GM18870 (cell line): ENCODE results near the gene CDK7.
"Not testable (repeated sequence)": the region's sequence is repeated elsewhere in the genome, so short reads cannot be mapped to it uniquely, and the experiment has no call there.

ENCODE experiments used
- ATAC-seq: cut with Tn5 transposase; IDR thresholded peaks from one replicate; pipeline ENCODE4 v1.9.1; 2021; ENCODE audit warnings: moderate library complexity; ENCODE audit not compliant: unreplicated experiment

The CDK7 gene

DNA sequence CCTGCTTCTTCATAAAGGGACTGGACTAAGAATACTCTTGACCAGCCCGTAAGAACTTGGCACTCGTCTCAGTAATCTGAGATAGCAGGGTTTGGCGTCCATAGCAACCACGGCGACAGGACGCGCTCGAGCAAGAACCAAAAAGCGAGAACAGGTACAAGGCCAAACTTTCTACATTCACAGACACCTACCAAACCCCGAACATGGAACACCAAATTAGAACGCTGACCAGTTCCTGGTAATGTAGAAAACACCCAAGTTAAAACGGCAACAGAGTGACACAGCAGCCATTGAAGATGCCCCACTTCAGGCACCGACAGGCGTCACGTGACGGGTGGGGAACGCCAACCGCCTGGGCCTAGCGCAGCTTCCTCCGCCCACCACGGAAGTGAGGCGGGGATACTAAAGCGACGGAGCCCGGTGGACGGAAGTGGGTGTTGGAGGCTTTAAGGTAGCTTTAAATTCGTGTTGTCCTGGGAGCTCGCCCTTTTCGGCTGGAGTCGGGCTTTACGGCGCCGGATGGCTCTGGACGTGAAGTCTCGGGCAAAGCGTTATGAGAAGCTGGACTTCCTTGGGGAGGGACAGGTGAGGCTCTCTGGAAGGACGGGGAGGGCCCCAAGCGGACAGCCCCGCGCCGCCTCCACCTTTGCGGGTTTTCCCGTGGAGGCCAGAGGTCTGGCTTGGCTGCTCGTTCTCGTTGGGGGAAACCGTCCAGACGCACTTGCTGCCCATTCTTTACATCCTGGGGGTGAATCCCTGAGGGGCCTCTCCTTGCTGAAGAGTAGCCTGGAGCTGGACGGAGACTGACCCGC lies at the start of gene CDK7:
Gene CDK7, plus strand, starts transcription at position 430 of the 812 bp plus-strand sequence. Its CDS starts 90 bp downstream, at position 520.
- ATAC-seq, result peak; percentile 94

DNA sequence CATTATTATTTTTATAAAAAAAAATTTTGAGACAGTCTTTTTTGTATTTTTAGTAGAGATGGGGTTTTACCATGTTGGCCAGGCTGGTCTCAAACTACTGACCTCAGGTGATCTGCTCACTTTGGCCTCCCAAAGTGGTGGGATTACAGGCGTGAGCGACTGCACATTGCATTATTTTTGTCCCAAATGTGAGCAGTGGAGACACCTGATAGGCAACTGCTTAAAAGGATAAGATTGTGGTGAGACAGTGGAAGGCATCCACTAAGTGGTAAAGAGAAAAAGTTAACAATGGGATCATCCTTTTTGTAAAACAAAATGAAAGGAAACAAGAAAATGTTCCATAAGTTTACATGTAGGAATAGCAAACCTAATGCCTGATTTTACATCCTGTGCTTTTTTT lies 47.3 kb upstream of the CDK7 start:
- no peak for ATAC-seq

DNA sequence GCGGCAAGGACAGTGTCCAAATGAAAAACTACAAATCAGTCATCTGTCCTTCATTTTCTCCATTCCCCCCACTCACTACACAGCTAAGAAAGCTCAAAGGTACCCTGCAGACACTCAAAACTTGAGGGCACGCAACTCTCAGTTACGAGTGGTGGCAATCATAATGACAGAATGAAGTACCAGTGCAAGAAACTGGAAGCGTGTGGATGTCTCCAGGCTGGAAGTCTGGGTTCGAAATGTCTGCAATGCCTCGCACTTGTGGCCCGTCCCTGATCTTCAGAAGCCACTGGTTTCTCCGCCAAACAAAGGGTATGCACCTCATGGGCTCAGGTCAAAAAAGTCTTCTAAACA lies 45.9 kb upstream of the CDK7 start:
- no peak for ATAC-seq

DNA sequence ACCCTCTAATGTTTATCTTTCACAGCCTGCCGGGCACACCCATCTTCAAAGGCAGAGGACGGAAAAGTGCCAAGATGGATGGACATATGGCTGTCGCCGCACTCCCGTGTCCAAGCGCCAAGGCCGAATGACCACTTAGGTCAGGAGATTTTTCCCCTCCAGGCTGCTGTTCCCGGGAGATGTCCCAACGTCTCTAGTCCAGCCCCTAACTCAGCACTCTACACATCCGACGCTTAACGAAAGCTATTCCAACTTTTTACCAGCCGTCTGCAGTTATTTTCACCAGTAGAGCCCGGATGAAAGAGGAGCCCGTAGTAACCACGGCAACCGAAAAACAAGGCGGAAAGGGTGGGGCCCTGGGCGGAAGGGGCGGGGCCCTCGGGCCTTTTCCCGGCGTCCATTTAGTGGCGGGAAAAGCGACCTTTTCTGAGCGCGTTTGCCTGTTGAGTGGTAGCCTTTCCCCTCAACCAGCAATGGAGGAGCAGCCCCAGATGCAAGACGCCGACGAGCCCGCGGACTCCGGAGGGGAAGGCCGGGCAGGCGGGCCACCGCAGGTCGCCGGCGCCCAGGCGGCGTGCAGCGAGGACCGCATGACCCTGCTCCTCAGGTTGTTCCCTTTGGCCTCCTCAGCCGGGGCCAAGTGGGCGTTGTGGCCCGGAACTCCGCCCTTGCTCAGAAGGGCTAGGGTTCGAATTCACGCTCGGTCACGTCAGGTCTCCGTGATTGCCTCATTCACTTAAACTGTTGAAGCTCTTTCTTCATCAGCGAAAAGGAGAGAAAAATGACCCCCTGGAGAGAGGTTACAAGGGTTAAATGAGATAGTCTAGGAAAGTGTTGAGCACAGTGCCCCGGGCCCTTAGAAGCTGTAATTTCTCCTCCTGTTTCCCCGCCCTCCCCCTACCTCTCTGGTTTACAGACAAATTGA lies 45.3 kb upstream of the CDK7 start, which contains the start of gene CENPH:
Gene CENPH, plus strand, starts transcription at position 422 of the 925 bp plus-strand sequence. Its CDS starts 52 bp downstream, at position 474.
- ATAC-seq, result peak; percentile 81

DNA sequence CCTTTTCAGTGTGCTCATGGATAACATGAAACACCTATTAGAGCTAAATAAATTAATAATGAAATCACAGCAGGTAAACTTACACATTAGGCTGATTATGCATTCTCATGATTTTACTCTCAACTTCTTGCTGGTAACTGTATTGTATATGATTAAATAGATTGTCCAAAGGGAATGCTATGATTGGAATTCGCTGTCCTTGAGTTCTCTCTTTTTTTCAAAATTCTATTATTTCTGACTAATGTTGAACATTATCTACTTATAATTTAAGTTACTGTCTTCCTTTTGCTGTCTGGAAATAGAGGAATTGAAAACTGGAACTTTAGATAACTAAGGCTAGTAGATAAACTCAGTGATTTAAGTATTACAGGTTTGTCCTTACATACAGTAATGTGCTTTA lies 32.2 kb upstream of the CDK7 start:
- ATAC-seq, result no peak

DNA sequence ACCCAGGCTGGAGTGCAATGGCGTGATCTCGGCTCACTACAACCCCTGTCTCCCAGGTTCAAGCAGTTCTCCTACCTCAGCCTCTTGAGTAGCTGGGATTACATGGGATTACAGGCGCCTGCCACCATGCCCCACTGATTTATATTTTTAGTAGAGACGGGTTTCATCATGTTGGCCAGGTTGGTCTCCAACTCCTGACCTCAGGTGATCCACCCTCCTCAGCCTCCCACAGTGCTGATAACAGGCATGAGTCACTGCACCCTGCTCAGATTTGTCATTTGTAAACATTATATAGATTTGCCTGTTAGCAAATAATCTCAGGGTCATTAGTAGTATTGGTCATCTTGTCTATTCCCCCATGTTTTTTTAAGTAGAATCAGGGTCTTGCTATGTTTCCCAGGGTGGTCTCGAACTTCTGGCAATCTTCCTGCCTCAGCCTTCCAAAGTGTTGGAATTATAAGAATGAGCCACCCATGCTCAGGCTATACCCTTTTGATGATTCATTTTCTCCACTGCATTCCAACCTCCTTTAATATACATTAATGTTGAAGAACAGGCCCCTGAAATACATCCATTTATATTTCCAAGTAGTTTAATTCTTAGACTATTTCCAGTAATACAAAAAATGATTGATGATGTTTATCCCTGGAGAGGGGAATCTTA lies 28.0 kb upstream of the CDK7 start:
- ATAC-seq, result no peak

DNA sequence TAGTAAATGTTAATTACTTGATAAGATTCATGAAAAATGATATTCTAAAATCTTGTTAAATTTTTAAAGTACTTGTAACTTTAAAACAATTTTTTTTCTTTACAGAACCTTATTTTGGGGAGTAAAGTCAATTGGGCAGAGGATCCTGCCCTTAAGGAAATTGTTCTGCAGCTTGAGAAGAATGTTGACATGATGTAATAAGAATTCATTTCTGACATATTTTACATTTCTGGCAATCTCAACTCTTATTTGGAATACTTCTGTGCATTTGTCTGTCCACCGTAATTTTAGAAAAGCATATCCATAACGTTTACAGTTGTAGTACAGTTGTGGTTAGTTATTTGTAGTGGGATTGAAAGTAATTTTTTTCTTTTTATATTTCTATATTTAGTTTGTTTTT lies 25.1 kb upstream of the CDK7 start:
- ATAC-seq, result no peak

DNA sequence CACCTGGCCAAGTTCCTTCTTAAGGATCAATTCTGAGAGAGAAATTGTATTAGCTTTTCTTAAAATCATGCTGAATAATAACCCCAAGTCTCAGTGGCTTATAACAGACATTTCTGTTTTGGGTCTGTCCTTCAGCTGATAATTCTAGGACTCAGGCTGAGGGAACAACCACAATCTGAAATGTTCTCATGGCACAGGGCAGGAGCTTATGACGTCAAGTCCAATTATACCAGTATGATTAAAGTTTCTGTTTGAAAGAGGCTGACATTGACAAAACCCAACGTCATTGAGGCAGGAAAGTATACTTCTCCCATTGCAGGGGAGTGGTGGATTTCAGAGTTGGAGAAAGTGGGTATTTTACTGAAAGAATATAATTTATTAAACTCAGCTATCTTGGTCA lies 23.5 kb upstream of the CDK7 start:
- no peak for ATAC-seq

DNA sequence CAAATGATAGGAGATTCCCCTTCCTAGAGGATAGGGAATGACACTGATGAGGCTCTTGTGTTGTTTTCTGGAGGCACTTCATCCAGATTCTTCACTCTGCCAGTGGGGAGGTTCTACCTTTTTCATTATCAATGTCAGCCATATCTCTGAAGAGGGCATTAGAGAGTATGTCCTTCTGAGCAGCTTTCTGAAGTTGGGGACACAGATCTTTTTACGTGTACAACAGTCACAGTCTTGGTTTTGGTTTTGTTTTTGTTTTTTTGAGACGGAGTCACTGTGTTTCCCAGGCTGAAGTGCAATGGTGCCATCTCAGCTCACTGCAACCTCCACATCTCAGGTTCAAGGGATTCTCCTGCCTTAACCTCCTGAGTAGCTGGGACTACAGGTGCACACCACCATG lies 22.7 kb upstream of the CDK7 start:
- no peak for ATAC-seq

DNA sequence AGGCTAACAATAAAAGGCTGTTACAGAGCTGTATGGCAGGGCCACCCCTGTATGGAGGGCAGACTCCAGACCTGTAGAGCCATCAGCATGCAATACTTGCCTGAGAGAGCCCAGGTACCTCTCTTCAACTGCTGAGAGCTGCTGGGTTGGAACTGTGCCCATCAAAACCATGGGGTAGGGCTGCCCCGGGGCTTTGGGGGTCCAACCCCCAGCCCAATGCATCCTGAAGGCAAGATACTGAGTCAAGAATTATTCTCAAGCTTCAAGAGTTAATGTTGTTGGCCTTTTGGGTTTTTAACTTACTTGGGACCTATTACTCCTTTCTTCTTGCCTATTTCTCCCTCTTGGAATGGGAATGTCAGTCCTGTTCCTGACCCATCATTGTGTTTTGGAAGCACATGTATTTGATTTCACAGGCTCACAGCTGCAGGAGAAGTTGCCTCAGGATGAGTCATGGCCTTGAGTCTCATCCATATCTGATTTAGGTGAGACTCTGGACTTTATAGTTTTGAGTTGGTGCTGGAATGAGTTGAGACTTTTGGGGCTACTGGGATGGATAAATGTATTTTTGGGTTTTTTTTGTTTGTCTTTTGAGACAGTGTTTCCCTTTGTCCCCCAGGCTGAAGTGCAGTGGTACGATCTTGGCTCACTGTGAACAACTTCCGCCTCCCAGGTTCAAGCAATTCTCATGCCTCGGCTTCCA lies 21.0 kb upstream of the CDK7 start:
- no peak for ATAC-seq

DNA sequence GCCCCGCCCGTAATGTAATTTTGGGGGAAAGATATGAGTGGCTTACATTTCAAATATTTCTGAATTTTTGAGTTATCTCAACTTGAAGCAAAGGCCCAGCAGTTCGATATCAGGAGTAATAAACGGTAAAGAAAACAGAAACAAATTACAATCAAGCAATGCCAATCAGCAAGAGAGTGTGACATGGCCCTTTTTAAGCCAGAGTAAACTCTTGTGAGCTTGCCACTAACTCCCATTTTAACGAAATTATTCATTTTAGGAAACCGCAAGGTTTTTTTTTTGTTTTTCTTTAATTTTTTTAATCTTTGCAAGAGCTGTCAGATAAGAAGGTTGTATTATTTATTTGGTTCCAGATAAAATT lies 17.6 kb upstream of the CDK7 start:
- no peak for ATAC-seq

DNA sequence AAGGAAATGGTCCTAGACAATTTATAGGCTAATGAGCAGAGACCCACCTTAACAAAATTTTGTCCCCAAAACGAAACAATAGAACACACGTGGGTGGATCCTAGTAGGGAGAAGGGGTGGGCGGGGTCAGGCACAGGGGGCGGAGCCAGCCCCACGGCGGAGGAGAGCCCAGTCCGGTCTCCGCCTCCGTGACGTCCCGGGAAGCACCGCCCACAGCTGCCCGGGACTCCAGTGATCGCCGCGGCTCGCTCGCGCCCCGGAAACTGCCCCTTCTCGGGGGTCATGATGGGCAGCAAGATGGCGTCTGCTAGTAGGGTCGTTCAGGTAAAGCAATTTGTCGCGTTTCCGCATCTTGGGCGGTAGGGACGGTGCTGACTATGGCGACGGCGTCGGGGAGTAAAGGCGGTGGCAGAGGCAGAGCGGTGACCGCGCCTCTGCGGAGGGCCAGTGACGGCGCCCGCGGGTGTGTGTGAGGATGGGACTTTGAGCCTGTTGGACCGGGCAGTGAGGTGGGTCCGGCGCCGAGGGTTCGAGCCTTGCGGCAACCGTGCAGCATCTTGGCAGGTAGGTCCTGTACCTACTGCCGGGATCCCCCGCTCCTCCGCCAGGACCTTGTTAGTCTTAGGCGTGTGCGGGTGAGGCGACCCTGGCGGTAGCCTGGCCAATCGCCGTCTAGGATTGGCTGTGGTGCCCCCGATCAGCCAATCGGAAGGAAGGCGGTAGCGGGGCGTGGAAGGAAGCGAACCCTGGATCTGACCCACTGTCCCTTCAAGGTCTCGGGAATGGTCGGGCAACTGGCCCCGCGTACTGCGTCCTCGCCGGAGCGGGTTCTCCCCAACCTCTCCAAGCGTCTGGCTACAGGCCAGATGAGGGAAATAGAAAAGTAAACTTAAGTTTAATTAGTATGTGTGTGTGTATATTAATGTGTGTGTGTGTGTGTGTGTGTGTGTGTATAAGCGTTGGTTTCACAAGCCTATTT lies 16.8 kb upstream of the CDK7 start:
- ATAC-seq, result peak; percentile 75

DNA sequence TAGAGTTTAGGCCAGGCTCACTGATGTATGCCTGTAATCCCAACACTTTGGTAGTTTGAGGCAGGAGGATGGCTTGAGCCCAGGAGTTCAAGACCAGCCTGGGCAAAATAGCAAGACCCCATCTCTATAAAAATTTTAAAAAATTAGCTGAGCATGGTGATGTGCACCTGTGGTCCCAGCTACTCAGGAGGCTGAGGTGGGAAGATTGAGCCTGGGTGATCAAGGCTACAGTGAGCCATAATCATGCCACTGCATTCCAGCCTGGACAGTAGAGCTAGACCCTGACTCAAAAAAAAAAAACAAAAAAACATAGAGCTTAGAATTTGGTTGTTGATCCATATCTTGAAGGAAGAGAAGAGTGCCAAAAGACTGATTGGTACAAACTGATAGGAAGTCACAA lies 14.7 kb upstream of the CDK7 start:
- ATAC-seq, result no peak

DNA sequence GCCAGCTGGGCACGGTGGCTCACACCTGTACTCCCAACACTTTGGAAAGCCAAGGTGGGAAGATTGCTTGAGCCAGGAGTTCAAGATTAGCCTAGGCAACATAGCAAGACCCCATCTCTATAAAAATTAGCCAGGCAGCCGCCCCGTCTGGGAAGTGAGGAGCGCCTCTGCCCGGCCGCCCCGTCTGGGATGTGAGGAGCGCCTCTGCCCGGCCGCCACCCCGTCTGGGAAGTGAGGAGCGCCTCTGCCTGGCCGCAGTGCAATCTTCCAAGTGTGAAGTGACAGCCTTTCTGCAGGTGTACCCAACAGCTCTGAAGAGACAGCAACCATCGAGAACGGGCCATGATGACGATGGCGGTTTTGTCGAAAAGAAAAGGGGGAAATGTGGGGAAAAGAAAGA lies 14.3 kb upstream of the CDK7 start:
- not testable (repeated sequence) for ATAC-seq

DNA sequence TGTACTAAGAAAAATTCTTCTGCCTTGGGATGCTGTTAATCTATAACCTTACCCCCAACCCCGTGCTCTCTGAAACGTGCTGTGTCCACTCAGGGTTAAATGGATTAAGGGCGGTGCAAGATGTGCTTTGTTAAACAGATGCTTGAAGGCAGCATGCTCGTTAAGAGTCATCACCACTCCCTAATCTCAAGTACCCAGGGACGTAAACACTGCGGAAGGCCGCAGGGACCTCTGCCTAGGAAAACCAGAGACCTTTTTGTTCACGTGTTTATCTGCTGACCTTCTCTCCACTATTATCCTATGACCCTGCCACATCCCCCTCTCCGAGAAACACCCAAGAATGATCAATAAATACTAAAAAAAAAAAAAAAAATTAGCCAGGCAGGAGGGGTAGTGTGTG lies 13.9 kb upstream of the CDK7 start:
- not testable (repeated sequence) for ATAC-seq

DNA sequence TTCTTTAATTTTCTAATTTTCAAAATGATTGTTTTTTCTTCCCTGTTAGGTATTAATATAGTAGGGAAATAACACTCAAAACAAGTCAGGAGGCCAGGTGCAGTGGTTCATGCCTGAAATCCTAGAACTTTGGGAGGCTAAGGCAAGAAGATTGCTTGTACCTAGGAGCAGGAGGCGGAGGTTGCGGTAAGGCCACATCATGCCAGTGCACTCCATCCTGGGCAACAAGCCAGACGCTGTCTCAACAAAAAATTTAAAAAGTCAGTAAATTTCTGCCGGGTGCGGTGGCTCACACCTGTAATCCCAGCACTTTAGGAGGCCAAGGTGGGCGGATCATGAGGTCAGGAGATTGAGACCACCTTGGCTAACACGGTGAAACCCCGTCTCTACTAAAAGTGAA lies 10.2 kb upstream of the CDK7 start:
- ATAC-seq, result no peak

DNA sequence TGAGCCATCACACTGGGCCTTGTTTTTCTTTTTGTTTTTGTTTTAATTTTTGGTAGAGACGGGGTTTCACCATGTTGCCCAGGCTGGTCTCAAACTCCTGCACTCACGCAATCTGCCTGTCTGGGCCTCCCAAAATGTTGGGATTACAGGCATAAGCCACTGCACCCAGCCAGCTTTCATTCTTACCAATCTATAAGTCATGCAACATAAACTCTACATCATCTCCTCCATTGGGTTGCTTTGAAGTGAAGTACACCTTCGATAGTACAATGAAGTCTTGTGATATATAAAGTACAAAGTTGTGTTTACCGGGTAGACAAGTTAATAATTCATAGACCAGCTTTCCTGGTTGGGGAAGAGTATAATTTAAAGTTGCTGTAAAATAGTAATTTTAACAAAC lies 8.8 kb upstream of the CDK7 start:
- no peak for ATAC-seq

DNA sequence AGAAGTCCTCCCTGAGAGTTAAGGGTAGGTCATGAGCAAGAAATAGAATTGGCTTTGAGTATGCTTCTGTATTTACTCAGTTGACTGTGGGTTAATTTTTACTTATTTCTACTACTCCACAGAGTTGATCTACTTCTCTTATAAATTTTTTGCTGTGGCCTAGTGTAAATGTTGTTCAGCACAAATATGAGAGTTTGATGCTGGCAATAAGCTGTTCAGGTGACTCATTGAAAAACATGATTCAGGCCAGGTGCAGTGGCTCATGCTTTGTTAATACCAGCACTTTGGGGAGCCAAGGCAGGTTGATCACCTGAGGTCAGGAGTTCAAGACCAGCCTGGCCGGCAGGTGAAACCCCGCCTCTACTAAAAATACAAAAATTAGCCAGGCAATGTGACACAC lies 4.5 kb upstream of the CDK7 start:
- ATAC-seq, result no peak

DNA sequence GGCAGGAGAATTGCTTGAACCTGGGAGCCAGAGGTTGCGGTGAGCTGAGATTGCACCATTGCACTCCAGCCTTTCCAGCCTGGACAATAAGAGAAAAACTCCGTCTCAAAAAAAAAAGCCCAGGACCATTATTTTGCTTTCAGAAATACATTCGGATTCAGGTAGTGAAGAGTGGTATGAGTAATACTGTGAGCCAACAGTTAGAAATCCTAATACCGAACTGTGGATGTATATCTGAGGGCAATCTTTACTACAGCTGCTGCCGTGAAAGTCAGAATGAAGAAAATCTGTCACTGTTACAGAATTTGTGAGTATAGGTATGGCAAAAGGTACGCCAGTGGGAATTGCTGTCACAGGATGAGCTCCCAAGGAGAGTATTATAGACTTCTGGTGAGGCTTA lies 3.4 kb upstream of the CDK7 start:
- ATAC-seq, result no peak

DNA sequence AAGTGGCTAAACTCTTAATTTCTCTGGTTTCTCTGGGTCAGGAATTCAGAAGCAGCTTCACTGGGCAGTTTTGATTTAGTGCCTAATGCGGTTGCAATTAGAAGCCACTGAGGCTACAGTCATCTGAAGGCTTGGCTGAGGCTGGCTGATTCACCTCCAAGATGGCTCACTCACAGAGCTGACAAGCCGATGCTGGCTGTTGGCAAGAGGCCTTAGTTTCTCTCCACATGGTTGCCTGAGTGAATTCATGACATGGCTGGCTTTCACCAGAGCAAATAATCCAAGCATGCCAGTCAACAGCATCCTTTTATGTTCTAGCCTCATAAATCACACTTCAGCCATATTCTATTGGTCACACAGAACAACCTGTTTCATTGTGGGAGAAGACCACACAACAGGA lies 2.8 kb upstream of the CDK7 start:
- ATAC-seq, result no peak
